ENCODE measurements around the gene MLN.

MLN gene

GRCh38 chr6:33803571-33804053 is at the start of gene MLN:
MLN (minus strand) TSS chr6:33804003; CDS start chr6:33801163, 2,840 bp downstream.
- Histone ChIP-seq H3K4me1 (ENCODE audit: control insufficient read depth, insufficient read depth, low read length) (no peaks in the 10 kb centered on the region), H3K9ac (ENCODE audit: low read length in 2 of 2) (no peak within 1 kb of the TSS), H3K27me3 (ENCODE audit: control insufficient read depth in 1 of 2, insufficient read depth in 2 of 2, low read length in 2 of 2) (peaks cover 17 to 31% of the 10 kb centered on the region in 2 donors), H3K9me3 (ENCODE audit: control insufficient read depth in 2 of 2, low read length in 2 of 2) (no peaks in the 10 kb centered on the region), H3K4me3 (ENCODE audit: low read length in 2 of 2) (no peak within 1 kb of the TSS), H3K36me3 (ENCODE audit: control insufficient read depth in 2 of 2, insufficient read depth in 2 of 2, low read length in 2 of 2) (no peaks in the 10 kb centered on the region), H3K27ac (ENCODE audit: low read length) (no peak within 1 kb of the TSS)

GRCh38 chr6:33853026-33853425 is 49.2 kb upstream of the MLN start:
- H3K9me3 ChIP-seq (ENCODE audit: control insufficient read depth in 2 of 2, low read length in 2 of 2): no peaks in the 10 kb centered on the region
- no peak overlapping the region for H3K27ac ChIP-seq (ENCODE audit: low read length)
- peaks cover 4% of the 10 kb centered on the region in 2 donors for H3K27me3 ChIP-seq (ENCODE audit: control insufficient read depth in 1 of 2, insufficient read depth in 2 of 2, low read length in 2 of 2)
- H3K36me3 ChIP-seq (ENCODE audit: control insufficient read depth in 2 of 2, insufficient read depth in 2 of 2, low read length in 2 of 2): no peaks in the 10 kb centered on the region
- H3K4me1 ChIP-seq (ENCODE audit: control insufficient read depth, insufficient read depth, low read length): no peaks in the 10 kb centered on the region
- H3K9ac ChIP-seq (ENCODE audit: low read length in 2 of 2): no peak overlapping the region
- no peak overlapping the region for H3K4me3 ChIP-seq (ENCODE audit: low read length in 2 of 2)

- Histone ChIP-seq H3K27ac (ENCODE audit: low read length) (no peak overlapping the region), H3K27me3 (ENCODE audit: control insufficient read depth in 1 of 2, insufficient read depth in 2 of 2, low read length in 2 of 2) (peaks cover 4% of the 10 kb centered on the region in 2 donors), H3K4me1 (ENCODE audit: control insufficient read depth, insufficient read depth, low read length) (no peaks in the 10 kb centered on the region), H3K9me3 (ENCODE audit: control insufficient read depth in 2 of 2, low read length in 2 of 2) (no peaks in the 10 kb centered on the region), H3K4me3 (ENCODE audit: low read length in 2 of 2) (no peak overlapping the region), H3K36me3 (ENCODE audit: control insufficient read depth in 2 of 2, insufficient read depth in 2 of 2, low read length in 2 of 2) (no peaks in the 10 kb centered on the region), H3K9ac (ENCODE audit: low read length in 2 of 2) (no peak overlapping the region)
These were observed 48.2 kb upstream of the MLN start for GRCh38 chr6:33851959-33852358.

GRCh38 chr6:33850869-33851541 is 47.2 kb upstream of the MLN start:
- H3K27ac ChIP-seq (ENCODE audit: low read length): no peak overlapping the region
- peaks cover 4% of the 10 kb centered on the region in 2 donors for H3K27me3 ChIP-seq (ENCODE audit: control insufficient read depth in 1 of 2, insufficient read depth in 2 of 2, low read length in 2 of 2)
- H3K9ac ChIP-seq (ENCODE audit: low read length in 2 of 2): no peak overlapping the region
- no peaks in the 10 kb centered on the region for H3K36me3 ChIP-seq (ENCODE audit: control insufficient read depth in 2 of 2, insufficient read depth in 2 of 2, low read length in 2 of 2)
- H3K4me3 ChIP-seq (ENCODE audit: low read length in 2 of 2): no peak overlapping the region
- H3K4me1 ChIP-seq (ENCODE audit: control insufficient read depth, insufficient read depth, low read length): no peaks in the 10 kb centered on the region
- H3K9me3 ChIP-seq (ENCODE audit: control insufficient read depth in 2 of 2, low read length in 2 of 2): no peaks in the 10 kb centered on the region

GRCh38 chr6:33850296-33850695 is 46.5 kb upstream of the MLN start:
- Histone ChIP-seq H3K9me3 (ENCODE audit: control insufficient read depth in 2 of 2, low read length in 2 of 2) (no peaks in the 10 kb centered on the region), H3K4me1 (ENCODE audit: control insufficient read depth, insufficient read depth, low read length) (no peaks in the 10 kb centered on the region), H3K27me3 (ENCODE audit: control insufficient read depth in 1 of 2, insufficient read depth in 2 of 2, low read length in 2 of 2) (peaks cover 4% of the 10 kb centered on the region in 2 donors), H3K36me3 (ENCODE audit: control insufficient read depth in 2 of 2, insufficient read depth in 2 of 2, low read length in 2 of 2) (no peaks in the 10 kb centered on the region), H3K9ac (ENCODE audit: low read length in 2 of 2) (no peak overlapping the region), H3K27ac (ENCODE audit: low read length) (no peak overlapping the region), H3K4me3 (ENCODE audit: low read length in 2 of 2) (no peak overlapping the region)

GRCh38 chr6:33849500-33850075 is 45.8 kb upstream of the MLN start:
- H3K27me3 ChIP-seq (ENCODE audit: control insufficient read depth in 1 of 2, insufficient read depth in 2 of 2, low read length in 2 of 2): peaks cover 4% of the 10 kb centered on the region in 2 donors
- no peaks in the 10 kb centered on the region for H3K9me3 ChIP-seq (ENCODE audit: control insufficient read depth in 2 of 2, low read length in 2 of 2)
- H3K9ac ChIP-seq (ENCODE audit: low read length in 2 of 2): no peak overlapping the region
- H3K27ac ChIP-seq (ENCODE audit: low read length): no peak overlapping the region
- no peaks in the 10 kb centered on the region for H3K4me1 ChIP-seq (ENCODE audit: control insufficient read depth, insufficient read depth, low read length)
- no peaks in the 10 kb centered on the region for H3K36me3 ChIP-seq (ENCODE audit: control insufficient read depth in 2 of 2, insufficient read depth in 2 of 2, low read length in 2 of 2)
- no peak overlapping the region for H3K4me3 ChIP-seq (ENCODE audit: low read length in 2 of 2)

GRCh38 chr6:33848484-33848883 is 44.7 kb upstream of the MLN start:
- no peaks in the 10 kb centered on the region for H3K36me3 ChIP-seq (ENCODE audit: control insufficient read depth in 2 of 2, insufficient read depth in 2 of 2, low read length in 2 of 2)
- H3K4me1 ChIP-seq (ENCODE audit: control insufficient read depth, insufficient read depth, low read length): no peaks in the 10 kb centered on the region
- no peaks in the 10 kb centered on the region for H3K9me3 ChIP-seq (ENCODE audit: control insufficient read depth in 2 of 2, low read length in 2 of 2)
- H3K27ac ChIP-seq (ENCODE audit: low read length): no peak overlapping the region
- H3K27me3 ChIP-seq (ENCODE audit: control insufficient read depth in 1 of 2, insufficient read depth in 2 of 2, low read length in 2 of 2): peaks cover 2 to 4% of the 10 kb centered on the region in 2 donors
- no peak overlapping the region for H3K4me3 ChIP-seq (ENCODE audit: low read length in 2 of 2)
- H3K9ac ChIP-seq (ENCODE audit: low read length in 2 of 2): no peak overlapping the region

GRCh38 chr6:33847867-33848266 is 44.1 kb upstream of the MLN start:
- peaks cover 2 to 4% of the 10 kb centered on the region in 2 donors for H3K27me3 ChIP-seq (ENCODE audit: control insufficient read depth in 1 of 2, insufficient read depth in 2 of 2, low read length in 2 of 2)
- no peaks in the 10 kb centered on the region for H3K36me3 ChIP-seq (ENCODE audit: control insufficient read depth in 2 of 2, insufficient read depth in 2 of 2, low read length in 2 of 2)
- no peak overlapping the region for H3K4me3 ChIP-seq (ENCODE audit: low read length in 2 of 2)
- H3K27ac ChIP-seq (ENCODE audit: low read length): no peak overlapping the region
- H3K4me1 ChIP-seq (ENCODE audit: control insufficient read depth, insufficient read depth, low read length): no peaks in the 10 kb centered on the region
- no peak overlapping the region for H3K9ac ChIP-seq (ENCODE audit: low read length in 2 of 2)
- no peaks in the 10 kb centered on the region for H3K9me3 ChIP-seq (ENCODE audit: control insufficient read depth in 2 of 2, low read length in 2 of 2)

GRCh38 chr6:33847078-33847477 is 43.3 kb upstream of the MLN start:
- Histone ChIP-seq H3K4me3 (ENCODE audit: low read length in 2 of 2) (no peak overlapping the region), H3K9me3 (ENCODE audit: control insufficient read depth in 2 of 2, low read length in 2 of 2) (no peaks in the 10 kb centered on the region), H3K9ac (ENCODE audit: low read length in 2 of 2) (no peak overlapping the region), H3K27ac (ENCODE audit: low read length) (no peak overlapping the region), H3K4me1 (ENCODE audit: control insufficient read depth, insufficient read depth, low read length) (no peaks in the 10 kb centered on the region), H3K27me3 (ENCODE audit: control insufficient read depth in 1 of 2, insufficient read depth in 2 of 2, low read length in 2 of 2) (peaks cover 2 to 4% of the 10 kb centered on the region in 2 donors), H3K36me3 (ENCODE audit: control insufficient read depth in 2 of 2, insufficient read depth in 2 of 2, low read length in 2 of 2) (no peaks in the 10 kb centered on the region)

- Histone ChIP-seq H3K27me3 (ENCODE audit: control insufficient read depth in 1 of 2, insufficient read depth in 2 of 2, low read length in 2 of 2) (peaks cover under 1 to 2% of the 10 kb centered on the region in 2 donors), H3K36me3 (ENCODE audit: control insufficient read depth in 2 of 2, insufficient read depth in 2 of 2, low read length in 2 of 2) (no peaks in the 10 kb centered on the region), H3K4me3 (ENCODE audit: low read length in 2 of 2) (no peak overlapping the region), H3K27ac (ENCODE audit: low read length) (no peak overlapping the region), H3K9ac (ENCODE audit: low read length in 2 of 2) (no peak overlapping the region), H3K9me3 (ENCODE audit: control insufficient read depth in 2 of 2, low read length in 2 of 2) (no peaks in the 10 kb centered on the region), H3K4me1 (ENCODE audit: control insufficient read depth, insufficient read depth, low read length) (no peaks in the 10 kb centered on the region)
These were observed 42.4 kb upstream of the MLN start for GRCh38 chr6:33846226-33846625.
